Vagina (tissue), 2 donors: Measurements from ENCODE around the gene MS4A4A.

ENCODE experiments used
- CTCF ChIP-seq, 3 experiments: fragments of 450-650 bp in 2 of 3; fragments of 200-600 bp in 1 of 3; sonication (generic) in 1 of 3; IDR thresholded peaks; one replicate each; pipeline ENCODE4 v1.5.1; 2017 to 2019; ENCODE audit warnings: antibody characterized with exemption in 3 of 3, mild to moderate bottlenecking in 2 of 3, moderate library complexity in 2 of 3
- POLR2A ChIP-seq, 2 donors: fragments of 450-650 bp; IDR thresholded peaks; one replicate each; pipeline ENCODE4 v1.6.1; 2017; ENCODE audit warnings: antibody characterized with exemption in 2 of 2, mild to moderate bottlenecking in 2 of 2, moderate library complexity in 2 of 2
- POLR2AphosphoS5 ChIP-seq, 2 donors: sonication (generic); formaldehyde crosslinking; IDR thresholded peaks; one replicate each; pipeline ENCODE4 v1.9.0; 2017; ENCODE audit warnings: antibody characterized with exemption in 2 of 2, mild to moderate bottlenecking in 2 of 2, low read depth in 1 of 2; ENCODE audit not compliant: insufficient read depth in 1 of 2

- TF ChIP-seq CTCF (IDR thresholded peaks at IDR 0.05) = no peak
- TF ChIP-seq POLR2A (IDR thresholded peaks at IDR 0.05) = no peak
- no peak for TF ChIP-seq POLR2AphosphoS5 (IDR thresholded peaks at IDR 0.05; ENCODE audit: insufficient read depth in 1 of 2, low read depth in 1 of 2)
Observed at GRCh38 chr11:60338053-60338452, 57.6 kb downstream of the MS4A4A start.
